Right atrium auricular region (tissue), 2 donors: ENCODE data around the gene LYPLAL1. TPM values are rescaled to one million over a fixed set of nuclear protein-coding genes. Genes with fewer than 3 reads are reported as not detected.

ENCODE experiments used
- DNase-seq: peaks from one replicate; pipeline ENCODE4 v3.0.0-alpha.2; 2019; ENCODE audit warnings: low spot score
- H3K27ac ChIP-seq, 2 donors: fragments of 200-600 bp; sonication (generic); 1 replicate in 1 of 2; 2 replicates in 1 of 2; pipeline ENCODE4 v1.5.1; 2016 to 2019
- H3K27me3 ChIP-seq, 2 donors: fragments of 200-600 bp; sonication (generic); one replicate each; pipeline versions ENCODE4 v1.5.1 to v1.6.0; 2017 to 2019
- H3K36me3 ChIP-seq: fragments of 200-600 bp; sonication (generic); one replicate; pipeline ENCODE4 v1.5.1; 2016
- H3K4me1 ChIP-seq, 2 donors: fragments of 200-600 bp; sonication (generic); one replicate each; pipeline versions ENCODE4 v1.5.1 to v1.6.0; 2017 to 2019
- H3K4me3 ChIP-seq, 2 donors: fragments of 200-600 bp; sonication (generic); 1 replicate in 1 of 2; 2 replicates in 1 of 2; pipeline ENCODE4 v1.5.1; 2017 to 2019; ENCODE audit warnings: mild to moderate bottlenecking in 1 of 2, moderate library complexity in 1 of 2
- H3K9me3 ChIP-seq, 2 donors: fragments of 200-600 bp; sonication (generic); one replicate each; pipeline ENCODE4 v1.5.1; 2019
- CTCF ChIP-seq, 2 donors: fragments of 200-600 bp; sonication (generic); IDR thresholded peaks; one replicate each; pipeline ENCODE4 v1.5.1; 2019; ENCODE audit warnings: antibody characterized with exemption in 2 of 2
- total RNA-seq, 2 donors: library from RNA; depleted of rRNA; stranded (reverse); fragments of >200 nt; gene quantifications; one replicate each; pipeline ENCODE4 v1.1.0, GENCODE V29; 2016

LYPLAL1 gene
- total RNA-seq, 2 donors from 2014 or later, result 32.6 to 35.9 TPM

- H3K36me3 ChIP-seq, result no peaks in the 10 kb centered on the region
- no peaks in the 10 kb centered on the region for H3K9me3 ChIP-seq
- H3K4me1 ChIP-seq, result no peaks in the 10 kb centered on the region
- no peak for DNase-seq
- no peak for TF ChIP-seq CTCF (IDR thresholded peaks at IDR 0.05)
- H3K27ac ChIP-seq, result no peak overlapping the region
- no peaks in the 10 kb centered on the region for H3K27me3 ChIP-seq
- H3K4me3 ChIP-seq, result no peak overlapping the region
Measured at GRCh38 chr1:219144658-219145315, 28.9 kb upstream of the LYPLAL1 start.

GRCh38 chr1:219147571-219148019, 26.1 kb upstream of the LYPLAL1 start:
- Histone ChIP-seq H3K36me3 (no peaks in the 10 kb centered on the region), H3K27me3 (no peaks in the 10 kb centered on the region), H3K4me3 (no peak overlapping the region), H3K27ac (no peak overlapping the region), H3K9me3 (no peaks in the 10 kb centered on the region), H3K4me1 (no peaks in the 10 kb centered on the region)
- no peak for DNase-seq
- no peak for TF ChIP-seq CTCF (IDR thresholded peaks at IDR 0.05)

GRCh38 chr1:219149009-219149577, 24.6 kb upstream of the LYPLAL1 start:
- Histone ChIP-seq H3K36me3 (no peaks in the 10 kb centered on the region), H3K27me3 (no peaks in the 10 kb centered on the region), H3K4me1 (no peaks in the 10 kb centered on the region), H3K4me3 (no peak overlapping the region), H3K27ac (no peak overlapping the region), H3K9me3 (no peaks in the 10 kb centered on the region)
- no peak for DNase-seq
- TF ChIP-seq CTCF (IDR thresholded peaks at IDR 0.05), result no peak

GRCh38 chr1:219149953-219150352, 23.7 kb upstream of the LYPLAL1 start:
- H3K27me3 ChIP-seq, result no peaks in the 10 kb centered on the region
- H3K9me3 ChIP-seq, result no peaks in the 10 kb centered on the region
- no peaks in the 10 kb centered on the region for H3K36me3 ChIP-seq
- H3K4me1 ChIP-seq, result no peaks in the 10 kb centered on the region
- TF ChIP-seq CTCF (IDR thresholded peaks at IDR 0.05), result no peak
- H3K4me3 ChIP-seq, result no peak overlapping the region
- H3K27ac ChIP-seq, result no peak overlapping the region
- no peak for DNase-seq

- no peaks in the 10 kb centered on the region for H3K36me3 ChIP-seq
- DNase-seq, result no peak
- TF ChIP-seq CTCF (IDR thresholded peaks at IDR 0.05), result no peak
- H3K27me3 ChIP-seq, result no peaks in the 10 kb centered on the region
- no peaks in the 10 kb centered on the region for H3K4me1 ChIP-seq
- H3K9me3 ChIP-seq, result no peaks in the 10 kb centered on the region
- H3K27ac ChIP-seq, result no peak overlapping the region
- no peak overlapping the region for H3K4me3 ChIP-seq
Measured at GRCh38 chr1:219150913-219151312, 22.8 kb upstream of the LYPLAL1 start.

GRCh38 chr1:219151467-219151866, 22.2 kb upstream of the LYPLAL1 start:
- no peak for TF ChIP-seq CTCF (IDR thresholded peaks at IDR 0.05)
- Histone ChIP-seq H3K4me3 (no peak overlapping the region), H3K27ac (no peak overlapping the region), H3K4me1 (no peaks in the 10 kb centered on the region), H3K9me3 (no peaks in the 10 kb centered on the region), H3K36me3 (no peaks in the 10 kb centered on the region), H3K27me3 (no peaks in the 10 kb centered on the region)
- DNase-seq, result no peak
